Muscle of leg (tissue), 11 donors: ENCODE results near the gene DGAT2. TPM values are rescaled to one million over a fixed set of nuclear protein-coding genes. Genes with fewer than 3 reads are reported as not detected.

Experiments
- DNase-seq: peaks from one replicate; pipeline ENCODE4 v3.0.0; 2013
- H3K27ac ChIP-seq: one replicate; pipeline ENCODE4 v1.5.1; 2013; ENCODE audit warnings: mild to moderate bottlenecking, low read length, control low read depth
- H3K27me3 ChIP-seq: one replicate; pipeline ENCODE4 v1.6.1; 2013; ENCODE audit warnings: low read length; ENCODE audit not compliant: control insufficient read depth, insufficient read depth
- H3K36me3 ChIP-seq: one replicate; pipeline ENCODE4 v1.6.1; 2013; ENCODE audit warnings: low read length; ENCODE audit not compliant: control insufficient read depth, insufficient read depth
- H3K4me1 ChIP-seq: one replicate; pipeline ENCODE4 v1.6.1; 2013; ENCODE audit warnings: low read length; ENCODE audit not compliant: control insufficient read depth, insufficient read depth
- H3K4me3 ChIP-seq: one replicate; pipeline ENCODE4 v1.5.1; 2013; ENCODE audit warnings: low read length, control low read depth
- H3K9me3 ChIP-seq: replicated peaks from 2 replicates; pipeline ENCODE4 v1.6.1; 2013; ENCODE audit warnings: low read depth, low read length; ENCODE audit not compliant: control insufficient read depth
- WGBS: methylation state at CpG from one replicate; pipeline ENCODE4 v1.1.5; 2013; ENCODE audit warnings: missing lambda C conversion rate; ENCODE audit not compliant: insufficient coverage; 5-methylcytosine and 5-hydroxymethylcytosine counted together
- polyA plus RNA-seq, 8 donors: library from polyadenylated mRNA; unstranded; fragments of 120-200 nt; gene quantifications; one replicate each; pipeline versions ENCODE4 v1.2.1 to v1.2.3, GENCODE V29; 2013; ENCODE audit warnings: inconsistent platforms in 1 of 8, low replicate concordance in 1 of 8; ENCODE audit not compliant: insufficient read length in 8 of 8, insufficient read depth in 1 of 8
- total RNA-seq: library from RNA; stranded (reverse); fragments of 120-200 nt; gene quantifications from one replicate; pipeline ENCODE4 v1.2.4, GENCODE V29; 2013

The DGAT2 gene
- total and polyA plus RNA-seq, 9 donors: 0.31 to 3.8 (median 0.65) TPM

DNA sequence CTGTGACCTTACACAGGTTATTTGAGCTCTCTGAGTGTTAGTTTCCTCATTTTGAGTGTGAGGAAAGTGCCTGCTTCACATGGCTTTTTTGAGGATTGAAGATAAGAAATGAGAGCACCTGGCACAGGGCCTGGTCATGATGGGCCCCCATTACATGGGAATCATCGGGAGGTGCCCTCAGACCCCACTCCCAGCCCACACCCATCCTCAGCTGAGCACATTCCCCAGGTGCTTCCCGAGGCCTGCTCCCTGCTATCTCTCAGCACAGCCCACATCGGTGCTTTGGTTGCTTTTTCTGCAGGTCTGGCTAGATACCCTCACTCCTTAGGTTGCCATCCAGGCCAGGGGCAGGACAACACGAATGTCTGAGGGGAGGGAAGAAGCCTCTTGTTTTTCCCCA, 16.6 kb downstream of the DGAT2 start:
- no peak overlapping the region for H3K27ac ChIP-seq
- DNase-seq: no peak
- no peaks in the 10 kb centered on the region for H3K4me1 ChIP-seq
- no peaks in the 10 kb centered on the region for H3K36me3 ChIP-seq
- no peaks in the 10 kb centered on the region for H3K9me3 ChIP-seq
- H3K4me3 ChIP-seq: no peak overlapping the region
- 100% methylated on average over 1 of the region's 4 CpGs for WGBS
- no peaks in the 10 kb centered on the region for H3K27me3 ChIP-seq

DNA sequence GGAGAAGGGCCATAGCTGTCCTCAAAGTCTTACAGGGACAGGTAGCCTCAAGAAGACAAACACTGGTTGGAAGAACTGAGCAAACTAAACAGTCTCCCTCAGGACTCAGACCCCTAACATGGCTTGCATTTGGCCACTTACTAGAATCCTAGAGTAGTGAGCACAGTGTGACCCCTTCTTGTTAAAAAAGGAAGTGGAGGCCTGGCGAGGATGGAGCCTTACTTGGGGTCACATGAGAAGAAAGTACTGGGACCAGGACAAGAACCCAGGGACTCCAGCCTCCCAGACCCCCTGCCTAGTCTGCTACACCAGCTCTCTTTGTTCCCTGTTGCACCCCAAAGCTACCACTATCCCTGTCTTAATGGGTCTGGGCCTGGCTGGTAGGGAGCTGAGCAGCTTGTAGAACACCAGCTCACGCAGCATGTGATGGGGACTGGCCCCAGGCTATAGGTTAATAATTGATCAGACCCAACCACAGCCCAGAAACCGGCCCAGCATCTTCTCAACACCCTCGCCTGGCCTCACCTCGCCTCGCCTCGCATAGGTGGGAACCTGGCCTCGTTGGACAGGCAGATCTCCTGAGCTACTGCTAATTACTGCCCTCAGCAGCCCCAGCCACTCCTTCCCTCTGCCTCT, 17.6 kb downstream of the DGAT2 start:
- no peaks in the 10 kb centered on the region for H3K27me3 ChIP-seq
- H3K4me3 ChIP-seq: no peak overlapping the region
- WGBS: 93% methylated on average over 6 of the region's 8 CpGs
- H3K27ac ChIP-seq: no peak overlapping the region
- no peaks in the 10 kb centered on the region for H3K36me3 ChIP-seq
- no peak for DNase-seq
- no peaks in the 10 kb centered on the region for H3K9me3 ChIP-seq
- H3K4me1 ChIP-seq: no peaks in the 10 kb centered on the region

- DNase-seq: no peak
- 93% methylated on average over 3 of the region's 3 CpGs for WGBS
Measured at GRCh38 chr11:75789521-75789920, 20.9 kb downstream of the DGAT2 start.

DNA sequence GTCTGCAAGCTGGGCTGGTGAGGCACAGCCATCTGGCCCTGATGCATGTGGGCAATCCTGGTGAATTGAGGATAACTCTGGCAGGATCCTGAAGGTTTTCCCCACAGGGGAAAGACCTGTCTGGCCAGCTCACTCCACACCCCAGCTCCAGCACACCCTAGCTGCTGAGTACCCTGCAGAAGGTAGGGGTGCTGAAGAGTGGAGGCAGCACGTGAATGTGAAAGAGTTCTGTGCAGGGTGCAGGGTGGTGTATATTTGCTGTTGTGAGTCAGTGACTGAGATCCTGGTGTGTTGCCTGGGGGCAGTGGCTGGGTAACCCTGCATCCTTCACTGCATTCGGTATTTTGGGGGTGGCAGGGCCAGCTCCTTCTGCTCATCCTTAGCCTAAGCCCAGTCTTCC, 22.4 kb downstream of the DGAT2 start:
- H3K4me1 ChIP-seq: peaks cover 3% of the 10 kb centered on the region
- no peak overlapping the region for H3K4me3 ChIP-seq
- no peaks in the 10 kb centered on the region for H3K9me3 ChIP-seq
- no CpG with 5 or more reads among the region's 2 CpGs for WGBS
- H3K27ac ChIP-seq: no peak overlapping the region
- no peaks in the 10 kb centered on the region for H3K36me3 ChIP-seq
- no peak for DNase-seq
- H3K27me3 ChIP-seq: no peaks in the 10 kb centered on the region

More at GRCh38 chr11:75789521-75789920, 20.9 kb downstream of the DGAT2 start:
- Histone ChIP-seq H3K27me3 (no peaks in the 10 kb centered on the region), H3K27ac (no peak overlapping the region), H3K4me1 (peaks cover 3% of the 10 kb centered on the region), H3K9me3 (no peaks in the 10 kb centered on the region), H3K36me3 (no peaks in the 10 kb centered on the region), H3K4me3 (no peak overlapping the region)

GRCh38 chr11:75792127-75792731, 23.7 kb downstream of the DGAT2 start:
- H3K9me3 ChIP-seq: no peaks in the 10 kb centered on the region
- DNase-seq: no peak
- no peaks in the 10 kb centered on the region for H3K36me3 ChIP-seq
- H3K4me1 ChIP-seq: peaks cover 3% of the 10 kb centered on the region
- H3K27me3 ChIP-seq: no peaks in the 10 kb centered on the region
- H3K4me3 ChIP-seq: no peak overlapping the region
- H3K27ac ChIP-seq: no peak overlapping the region
- WGBS: 94% methylated on average over 2 of the region's 6 CpGs

- H3K9me3 ChIP-seq: no peaks in the 10 kb centered on the region
- H3K4me1 ChIP-seq: peaks cover 3% of the 10 kb centered on the region
- DNase-seq: no peak
- WGBS: 36% methylated on average over 5 of the region's 12 CpGs
- no peak overlapping the region for H3K27ac ChIP-seq
- no peak overlapping the region for H3K4me3 ChIP-seq
- no peaks in the 10 kb centered on the region for H3K27me3 ChIP-seq
- H3K36me3 ChIP-seq: no peaks in the 10 kb centered on the region
Measured at GRCh38 chr11:75792997-75793800, 24.6 kb downstream of the DGAT2 start.

DNA sequence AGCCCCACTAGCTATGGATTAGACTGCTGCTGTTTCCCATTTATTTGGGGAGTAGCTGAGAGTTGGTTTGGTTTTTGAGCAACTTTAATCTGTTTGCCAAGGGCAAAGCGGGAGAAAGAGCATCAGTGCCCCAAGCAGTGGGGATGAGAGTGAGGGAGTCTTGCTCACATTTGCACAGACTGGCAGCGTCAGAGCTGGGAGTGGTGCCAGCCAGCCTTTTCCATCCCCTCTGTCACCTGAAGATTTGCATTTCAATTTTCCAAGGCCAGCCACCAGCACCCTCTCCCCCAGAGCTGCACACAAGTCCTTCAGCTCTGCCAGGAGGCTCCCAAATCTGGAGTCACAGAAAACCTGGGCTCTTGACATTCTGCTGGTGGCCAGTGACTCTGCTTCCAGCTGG, 25.4 kb downstream of the DGAT2 start:
- H3K27ac ChIP-seq: no peak overlapping the region
- WGBS: 83% methylated on average over 1 of the region's 2 CpGs
- no peaks in the 10 kb centered on the region for H3K36me3 ChIP-seq
- H3K4me3 ChIP-seq: no peak overlapping the region
- no peak for DNase-seq
- no peaks in the 10 kb centered on the region for H3K27me3 ChIP-seq
- H3K4me1 ChIP-seq: peaks cover 3% of the 10 kb centered on the region
- no peaks in the 10 kb centered on the region for H3K9me3 ChIP-seq

- 17% methylated on average over 1 of the region's 4 CpGs for WGBS
- DNase-seq: no peak
- H3K27me3 ChIP-seq: no peaks in the 10 kb centered on the region
- peaks cover 3% of the 10 kb centered on the region for H3K4me1 ChIP-seq
- no peaks in the 10 kb centered on the region for H3K36me3 ChIP-seq
- H3K27ac ChIP-seq: no peak overlapping the region
- H3K4me3 ChIP-seq: no peak overlapping the region
- H3K9me3 ChIP-seq: no peaks in the 10 kb centered on the region
Measured at GRCh38 chr11:75795276-75796090, 26.9 kb downstream of the DGAT2 start.

DNA sequence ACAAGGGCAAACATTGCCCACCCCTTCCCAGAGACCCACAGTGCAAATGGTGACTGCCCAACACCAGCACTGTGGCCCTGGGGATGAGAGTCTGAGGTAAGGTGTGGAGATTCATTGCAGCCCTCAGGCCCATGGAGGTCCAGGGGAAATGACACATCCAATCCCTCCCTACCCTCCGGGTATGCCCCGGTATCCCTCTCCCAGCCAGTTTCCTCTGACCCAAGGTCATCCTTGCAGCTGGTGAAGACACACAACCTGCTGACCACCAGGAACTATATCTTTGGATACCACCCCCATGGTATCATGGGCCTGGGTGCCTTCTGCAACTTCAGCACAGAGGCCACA, 27.5 kb downstream of the DGAT2 start:
- no peak for DNase-seq
- Histone ChIP-seq H3K4me1 (peaks cover 4% of the 10 kb centered on the region), H3K9me3 (no peaks in the 10 kb centered on the region), H3K36me3 (no peaks in the 10 kb centered on the region), H3K27ac (no peak overlapping the region), H3K27me3 (no peaks in the 10 kb centered on the region), H3K4me3 (no peak overlapping the region)
- WGBS: 82% methylated on average over 2 of the region's 2 CpGs

GRCh38 chr11:75797116-75797515, 28.5 kb downstream of the DGAT2 start:
- no peak for DNase-seq
- H3K4me1 ChIP-seq: peaks cover 13% of the 10 kb centered on the region
- H3K27me3 ChIP-seq: no peaks in the 10 kb centered on the region
- H3K4me3 ChIP-seq: no peak overlapping the region
- H3K27ac ChIP-seq: no peak overlapping the region
- H3K36me3 ChIP-seq: no peaks in the 10 kb centered on the region
- H3K9me3 ChIP-seq: no peaks in the 10 kb centered on the region
- WGBS: 90% methylated on average over 2 of the region's 8 CpGs
